ENCODE data around the gene HPN.

Gene HPN

DNA sequence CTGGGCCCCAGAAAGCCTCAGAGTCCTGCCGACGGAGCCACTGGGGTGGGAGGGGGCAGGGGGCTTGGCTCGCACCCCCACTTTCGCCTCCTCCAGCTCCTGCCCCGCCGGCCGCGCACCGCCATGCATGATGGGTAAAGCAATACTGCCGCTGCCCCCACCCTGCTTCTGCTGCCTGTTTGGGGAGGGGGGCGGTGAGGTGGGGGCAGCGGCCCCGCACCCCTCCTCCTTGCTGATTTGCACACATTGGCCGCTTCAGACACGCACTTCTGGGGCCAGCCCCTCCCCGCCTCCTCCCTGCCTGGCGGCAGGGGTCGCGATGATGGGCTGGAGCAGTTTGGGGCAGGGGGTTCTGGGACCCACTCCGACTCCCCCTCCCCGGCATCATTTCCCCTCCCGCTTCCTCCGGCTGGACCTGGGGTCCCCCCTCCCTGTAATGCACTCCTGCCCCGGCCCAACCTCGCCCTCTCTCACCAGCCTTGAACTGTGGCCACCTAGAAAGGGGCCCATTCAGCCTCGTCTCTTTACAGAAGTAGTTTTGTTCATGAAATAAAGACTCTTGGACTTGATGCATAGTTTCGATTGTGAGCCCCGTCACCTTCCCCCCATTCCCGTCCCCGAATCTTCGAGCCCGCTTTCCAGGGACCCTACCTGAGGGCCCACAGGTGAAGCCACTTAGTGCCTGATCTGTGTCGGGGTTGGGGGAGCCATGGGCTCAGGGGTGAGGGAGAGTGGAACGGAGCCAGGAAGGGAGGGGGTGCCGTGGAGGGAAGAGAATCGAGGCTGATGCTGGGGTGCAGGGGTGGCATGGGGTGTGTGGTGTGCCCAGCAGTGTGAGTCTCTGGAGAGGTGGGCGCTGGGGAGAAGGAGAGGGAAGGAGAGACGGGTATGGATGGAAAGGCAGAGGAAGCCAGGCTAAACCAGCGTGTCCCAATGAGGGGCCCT lies 1.4 kb upstream of the HPN start:
- in situ Hi-C loops (cut with HindIII; ENCODE audit: low sequenced_read_pairs): no loop called here
- H3K4me3 ChIP-seq (ENCODE audit: low read depth, low read length): no peak overlapping the region
- TF ChIP-seq, protein P1, sequence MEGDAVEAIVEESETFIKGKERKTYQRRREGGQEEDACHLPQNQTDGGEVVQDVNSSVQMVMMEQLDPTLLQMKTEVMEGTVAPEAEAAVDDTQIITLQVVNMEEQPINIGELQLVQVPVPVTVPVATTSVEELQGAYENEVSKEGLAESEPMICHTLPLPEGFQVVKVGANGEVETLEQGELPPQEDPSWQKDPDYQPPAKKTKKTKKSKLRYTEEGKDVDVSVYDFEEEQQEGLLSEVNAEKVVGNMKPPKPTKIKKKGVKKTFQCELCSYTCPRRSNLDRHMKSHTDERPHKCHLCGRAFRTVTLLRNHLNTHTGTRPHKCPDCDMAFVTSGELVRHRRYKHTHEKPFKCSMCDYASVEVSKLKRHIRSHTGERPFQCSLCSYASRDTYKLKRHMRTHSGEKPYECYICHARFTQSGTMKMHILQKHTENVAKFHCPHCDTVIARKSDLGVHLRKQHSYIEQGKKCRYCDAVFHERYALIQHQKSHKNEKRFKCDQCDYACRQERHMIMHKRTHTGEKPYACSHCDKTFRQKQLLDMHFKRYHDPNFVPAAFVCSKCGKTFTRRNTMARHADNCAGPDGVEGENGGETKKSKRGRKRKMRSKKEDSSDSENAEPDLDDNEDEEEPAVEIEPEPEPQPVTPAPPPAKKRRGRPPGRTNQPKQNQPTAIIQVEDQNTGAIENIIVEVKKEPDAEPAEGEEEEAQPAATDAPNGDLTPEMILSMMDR (IDR thresholded peaks at IDR 0.05; ENCODE audit: low read depth, low read length): no peak

DNA sequence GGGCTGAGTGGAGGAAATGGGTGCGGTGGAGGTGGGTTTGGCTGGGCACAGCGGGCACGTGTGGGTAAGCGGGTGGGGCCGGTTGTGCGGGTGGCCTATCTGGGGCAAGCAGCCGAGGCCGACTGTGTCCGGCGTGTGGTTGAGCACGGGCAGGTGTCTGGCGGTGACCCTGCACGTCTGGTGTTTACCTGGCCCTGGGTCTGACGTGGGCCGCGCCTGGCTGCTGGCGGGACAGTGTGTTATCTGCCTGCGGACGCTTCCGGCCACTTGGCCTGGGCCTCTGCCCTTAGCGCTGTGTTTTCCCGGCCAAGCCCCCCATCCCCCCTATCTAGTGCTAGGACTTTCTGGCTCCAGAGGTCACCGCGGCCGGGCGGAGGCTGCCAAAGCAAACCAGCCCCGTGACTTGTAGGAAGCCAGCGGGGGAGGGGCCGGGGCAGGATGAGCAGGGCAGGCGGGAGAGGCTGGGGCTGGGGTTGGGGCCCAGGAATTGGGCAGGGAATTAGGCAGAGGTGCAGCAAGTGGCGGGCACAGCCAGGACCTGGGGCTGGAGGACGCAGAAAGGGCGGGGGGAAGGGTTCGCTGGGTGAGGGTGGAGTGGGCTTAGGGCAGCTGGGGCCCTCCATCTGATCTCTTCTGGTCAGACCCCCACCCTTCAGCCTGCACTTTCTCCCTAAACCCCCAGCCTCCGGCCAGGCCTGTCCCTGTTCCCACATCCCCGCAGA lies 534 bp upstream of the HPN start:
- TF ChIP-seq, protein P1 (IDR thresholded peaks at IDR 0.05; ENCODE audit: low read depth, low read length): no peak
- no peak for DNase-seq (ENCODE audit: low read depth, low spot score)
- in situ Hi-C loops (cut with HindIII; ENCODE audit: low sequenced_read_pairs): no loop called here
- H3K4me3 ChIP-seq (ENCODE audit: low read depth, low read length): no peak overlapping the region

More for the DNA sequence above, 1.4 kb upstream of the HPN start:
- DNase-seq (ENCODE audit: low read depth, low spot score): no peak

- TF ChIP-seq, protein P1 (IDR thresholded peaks at IDR 0.05; ENCODE audit: low read depth, low read length): no peak
- no peak overlapping the region for H3K4me3 ChIP-seq (ENCODE audit: low read depth, low read length)
- in situ Hi-C loops (cut with HindIII; ENCODE audit: low sequenced_read_pairs): no loop called here
- no peak for DNase-seq (ENCODE audit: low read depth, low spot score)
These were observed 672 bp downstream of the HPN start for GRCh38 chr19:35042056-35042730.

- DNase-seq (ENCODE audit: low read depth, low spot score): no peak
- TF ChIP-seq, protein P1 (IDR thresholded peaks at IDR 0.05; ENCODE audit: low read depth, low read length): no peak
These were observed 1.6 kb downstream of the HPN start for GRCh38 chr19:35042954-35043604.

DNA sequence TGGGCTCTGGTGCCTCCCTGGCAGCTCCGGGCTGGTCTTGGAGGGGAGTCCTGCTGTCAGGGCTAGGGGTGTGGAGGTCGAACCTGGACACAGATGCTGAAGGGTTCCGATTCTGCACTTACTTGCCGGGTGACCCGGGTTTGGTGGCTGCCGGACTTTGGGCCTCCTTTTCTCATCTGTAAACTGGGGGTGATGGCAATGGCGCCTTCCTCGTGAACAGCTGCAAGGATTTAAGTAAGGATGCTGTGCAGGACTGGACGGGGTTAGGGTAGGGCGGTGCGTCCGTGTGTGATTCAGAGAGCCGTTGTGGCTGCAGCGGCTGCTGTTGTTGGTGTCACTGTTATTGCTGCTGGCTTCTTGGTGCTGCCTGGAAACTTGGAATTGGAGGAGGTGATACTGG lies 2.4 kb downstream of the HPN start:
- TF ChIP-seq, protein P1 (IDR thresholded peaks at IDR 0.05; ENCODE audit: low read depth, low read length): no peak
- in situ Hi-C loops (cut with HindIII; ENCODE audit: low sequenced_read_pairs): no loop called here
- H3K4me3 ChIP-seq (ENCODE audit: low read depth, low read length): no peak overlapping the region
- DNase-seq (ENCODE audit: low read depth, low spot score): no peak

More at GRCh38 chr19:35042954-35043604, 1.6 kb downstream of the HPN start:
- no peak overlapping the region for H3K4me3 ChIP-seq (ENCODE audit: low read depth, low read length)
- in situ Hi-C loops (cut with HindIII; ENCODE audit: low sequenced_read_pairs): no loop called here
